Activated naive CD4-positive, alpha-beta T cell treated with Interleukin-2 at 50 U/mL for 16 hours (primary cell): Measurements from ENCODE around the gene MYOD1.

Experiments
- DNase-seq: peaks from one replicate; pipeline ENCODE4 v3.0.0-alpha.2; 2020

Gene MYOD1

GRCh38 chr11:17735818-17736578 lies 16.6 kb downstream of the MYOD1 start:
- DNase-seq = no peak

DNA sequence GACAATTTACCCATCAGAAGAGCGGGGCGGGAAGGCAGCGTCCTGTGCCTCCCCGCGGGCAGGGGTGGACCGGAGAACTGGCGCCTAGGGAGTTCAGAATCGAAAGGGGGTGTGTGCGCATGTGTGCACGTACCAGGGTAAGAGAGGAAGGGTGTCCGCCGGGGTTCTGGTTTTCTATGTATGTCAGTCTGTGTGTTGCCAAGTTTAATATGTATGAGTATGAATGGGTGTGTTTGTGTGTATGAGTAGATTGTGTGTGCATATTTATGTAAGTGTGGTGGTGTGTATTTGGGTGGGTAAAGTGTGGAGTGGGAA lies 17.2 kb downstream of the MYOD1 start:
- no peak for DNase-seq

- DNase-seq = no peak
Measured at GRCh38 chr11:17736930-17737817, 17.8 kb downstream of the MYOD1 start.

DNA sequence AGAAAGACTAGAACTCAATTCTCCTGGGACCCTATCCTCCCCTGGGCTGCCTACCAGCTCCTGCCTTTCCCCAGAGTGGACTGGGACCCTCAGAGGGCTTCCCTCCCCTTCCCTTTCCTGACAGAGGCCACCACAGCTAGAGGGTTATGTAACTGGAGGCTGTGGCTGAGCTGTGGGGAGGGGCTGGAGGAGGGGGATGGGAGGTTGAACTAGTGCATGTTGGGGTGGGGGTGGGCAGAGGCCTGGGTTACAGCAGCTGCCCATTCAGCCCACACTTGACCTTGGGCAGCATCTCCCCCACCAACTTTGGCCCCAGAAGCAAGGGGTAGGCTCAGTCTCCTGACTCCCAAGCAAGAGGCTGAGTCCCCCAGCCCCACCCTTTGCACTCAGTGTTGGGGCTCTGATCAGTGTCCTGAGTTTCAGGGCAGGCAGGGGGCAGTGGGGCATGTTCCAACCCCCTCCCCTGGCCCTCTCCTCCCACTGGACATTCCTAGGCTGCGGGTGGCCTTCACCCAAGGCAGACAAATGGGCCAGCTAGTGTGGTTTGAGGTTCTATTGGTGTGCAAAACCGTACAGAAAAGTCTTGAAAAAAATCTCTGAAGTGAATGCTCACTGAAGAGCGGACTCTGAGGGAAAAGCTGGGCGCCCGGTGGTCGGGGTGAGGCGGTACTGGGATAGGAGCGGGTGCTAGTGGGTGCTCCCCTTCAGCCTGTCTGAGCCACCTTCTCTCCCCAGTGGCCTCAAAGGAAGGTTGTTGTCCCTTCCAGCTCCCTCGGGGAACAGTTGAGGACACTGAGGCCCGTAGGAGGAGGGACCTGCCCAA lies 19.0 kb downstream of the MYOD1 start:
- DNase-seq = no peak

DNA sequence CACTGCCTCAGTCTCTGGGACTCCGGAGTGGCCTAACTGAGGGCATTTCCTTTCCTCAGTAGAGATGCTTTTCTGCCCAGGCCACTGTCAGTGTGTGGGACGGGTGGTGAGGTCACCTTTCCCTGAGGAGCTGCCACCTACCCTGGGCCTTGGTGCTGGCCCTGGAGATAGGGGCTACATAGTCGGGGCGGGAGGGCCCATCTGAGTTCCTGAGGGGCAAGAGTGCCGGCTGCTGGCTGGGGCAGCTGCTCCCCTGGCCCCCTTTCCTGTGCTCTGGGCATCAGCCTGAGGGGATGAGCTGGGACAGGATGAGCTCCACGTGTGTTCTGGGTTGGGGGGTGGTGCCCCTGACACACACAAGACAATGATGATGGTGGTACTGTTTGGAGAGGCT lies 20.6 kb downstream of the MYOD1 start:
- no peak for DNase-seq

GRCh38 chr11:17740649-17741235 lies 21.4 kb downstream of the MYOD1 start:
- DNase-seq = no peak

GRCh38 chr11:17741487-17741886 lies 22.1 kb downstream of the MYOD1 start:
- DNase-seq = no peak

- no peak for DNase-seq
Measured at GRCh38 chr11:17742019-17742418, 22.6 kb downstream of the MYOD1 start.

DNA sequence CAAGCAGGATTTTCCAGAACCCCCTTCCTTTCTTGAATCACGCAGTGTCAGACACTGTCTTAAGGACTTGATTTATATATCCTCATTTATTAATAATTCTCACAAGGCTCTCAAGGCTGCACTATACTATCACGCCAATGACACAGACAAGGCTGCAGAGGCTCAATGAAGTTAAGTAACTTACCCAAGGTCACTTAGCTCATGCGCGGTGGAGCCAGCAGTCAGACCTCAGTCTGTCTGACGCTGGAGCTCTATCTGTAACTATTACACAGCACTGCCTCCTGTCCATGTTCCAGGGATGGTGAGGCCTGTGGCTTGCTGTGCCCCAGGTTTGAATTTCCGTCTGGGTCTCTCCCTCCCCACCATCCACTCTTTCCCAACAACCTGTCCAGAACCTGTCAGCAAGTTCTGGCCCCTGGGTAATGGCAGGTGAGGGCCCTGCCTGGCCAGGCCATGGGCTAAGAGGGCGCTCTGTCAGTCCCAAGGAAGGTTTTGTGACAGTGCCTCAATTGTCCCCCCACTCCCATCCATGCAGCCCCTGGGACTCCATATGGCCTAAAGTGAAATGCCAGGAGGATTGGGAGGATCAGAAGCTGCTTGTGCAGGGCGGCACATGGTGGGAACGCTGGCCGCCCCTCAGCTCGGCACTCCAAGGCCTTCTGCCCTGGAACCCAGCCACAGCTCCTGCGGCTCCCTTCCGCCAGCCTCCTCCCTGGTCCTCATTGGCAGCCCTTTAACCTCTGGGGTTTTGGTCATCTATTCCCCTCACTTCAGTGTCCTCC lies 23.8 kb downstream of the MYOD1 start:
- no peak for DNase-seq

DNA sequence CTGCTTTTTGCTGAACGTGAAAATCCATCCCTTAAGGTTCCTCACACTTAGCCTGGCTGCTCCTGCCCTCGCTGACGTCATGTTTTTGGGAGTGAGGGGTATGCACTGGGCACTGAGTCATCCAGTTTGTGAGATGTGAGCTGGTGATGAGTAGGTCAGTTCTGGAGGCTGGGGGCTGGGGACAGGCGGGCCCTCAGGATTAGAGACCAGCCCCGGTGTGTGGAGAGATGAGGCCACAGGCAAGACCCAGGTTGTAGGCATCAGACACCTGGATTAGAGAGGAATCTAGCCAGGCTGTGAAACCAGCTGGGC lies 24.4 kb downstream of the MYOD1 start:
- DNase-seq = no peak

DNA sequence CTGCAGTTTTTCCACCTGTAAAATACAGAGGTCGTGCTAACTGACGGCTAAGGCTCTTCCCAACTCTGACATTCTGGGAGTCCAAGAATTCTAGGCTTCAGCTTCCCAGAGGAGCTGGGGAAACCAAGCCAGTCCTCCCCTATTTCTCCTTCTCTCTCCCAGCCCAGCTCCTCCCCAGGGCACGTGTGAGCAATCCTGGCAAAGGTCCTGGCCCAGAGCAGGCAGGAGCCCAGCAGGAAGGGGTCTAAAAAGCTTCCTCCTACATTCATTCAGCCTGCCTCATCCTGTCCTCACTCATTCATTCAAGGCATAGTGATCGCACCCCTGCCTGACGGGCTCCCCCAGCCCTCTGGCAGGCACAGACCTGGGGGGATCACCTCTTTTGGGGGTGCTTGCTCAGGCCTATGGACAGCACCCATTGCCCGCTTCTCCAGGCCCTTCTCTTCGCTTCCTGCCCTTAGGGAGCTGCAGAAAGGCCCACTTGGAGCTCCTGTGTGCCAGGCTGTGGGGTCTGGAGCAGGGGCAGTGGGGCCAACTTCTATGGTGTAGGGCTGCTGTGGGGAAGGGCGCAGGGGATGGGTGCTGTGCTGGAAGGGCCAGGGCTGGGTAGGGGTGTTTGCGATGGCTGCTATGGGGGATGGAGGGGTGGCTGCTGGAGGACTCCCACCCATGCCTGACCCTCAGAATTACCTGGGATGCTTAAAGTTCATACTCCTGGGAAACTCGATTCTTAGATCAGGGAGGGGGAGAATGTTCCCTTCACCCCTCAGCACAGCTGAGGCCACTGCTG lies 25.0 kb downstream of the MYOD1 start:
- DNase-seq = no peak

DNA sequence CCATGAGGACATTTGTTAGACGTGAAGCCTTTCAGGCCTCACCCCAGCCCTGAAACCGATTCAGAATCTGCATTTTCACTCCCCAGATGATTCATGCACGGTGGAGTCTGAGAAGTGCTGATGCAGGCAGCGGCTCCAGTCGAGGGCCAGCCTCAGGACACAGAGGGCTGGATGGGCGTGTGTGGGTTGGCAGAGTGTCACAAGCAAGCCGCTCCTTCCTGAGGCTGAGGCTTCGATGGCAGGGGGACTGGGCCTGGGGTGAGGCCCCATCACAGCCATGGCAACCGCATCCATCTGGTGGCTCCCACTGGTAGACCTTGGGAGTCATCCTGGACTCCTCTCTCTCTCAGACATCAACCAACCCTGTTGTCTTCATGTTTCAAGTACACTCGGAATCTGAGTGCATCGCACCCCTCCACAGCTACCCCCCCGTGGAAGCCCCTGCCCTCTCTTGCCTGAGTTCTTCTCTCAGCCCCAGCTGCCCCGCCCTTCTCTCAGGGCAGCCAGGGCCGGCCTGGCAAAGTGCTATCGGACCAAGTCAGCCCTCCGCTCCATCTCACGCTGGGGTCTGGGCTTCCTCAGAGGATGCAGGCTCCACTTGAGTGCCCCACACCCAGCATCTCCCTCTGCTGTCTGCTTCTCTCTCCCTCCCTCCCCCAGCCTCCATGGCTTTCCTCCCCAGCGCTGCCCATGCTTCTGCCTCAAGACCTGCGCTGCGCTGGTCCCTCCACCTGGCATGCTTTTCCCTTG lies 25.8 kb downstream of the MYOD1 start:
- DNase-seq = no peak

DNA sequence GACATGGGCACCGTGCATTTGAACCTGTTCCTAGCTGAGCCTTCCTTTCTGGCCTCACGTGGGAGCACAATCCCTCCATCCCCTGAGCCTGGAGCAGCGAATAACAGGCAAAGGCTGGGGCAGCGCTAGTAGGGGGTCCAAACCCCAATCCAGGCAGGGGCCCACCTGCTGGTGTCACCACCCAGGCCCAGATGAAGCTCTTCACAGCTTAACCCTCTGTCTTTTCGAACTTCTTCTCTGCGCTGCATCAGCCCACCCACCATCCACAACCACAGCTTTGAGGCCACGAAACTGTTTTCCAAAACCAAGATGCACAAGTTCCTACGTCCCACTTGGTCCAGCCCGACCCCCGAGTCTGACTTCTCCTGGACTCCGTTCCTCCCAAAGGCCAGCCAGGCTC lies 26.7 kb downstream of the MYOD1 start:
- no peak for DNase-seq

GRCh38 chr11:17747131-17747955 lies 28.0 kb downstream of the MYOD1 start:
- no peak for DNase-seq

GRCh38 chr11:17748044-17748443 lies 28.7 kb downstream of the MYOD1 start:
- no peak for DNase-seq

- no peak for DNase-seq
Measured at GRCh38 chr11:17748761-17749721, 29.7 kb downstream of the MYOD1 start.

DNA sequence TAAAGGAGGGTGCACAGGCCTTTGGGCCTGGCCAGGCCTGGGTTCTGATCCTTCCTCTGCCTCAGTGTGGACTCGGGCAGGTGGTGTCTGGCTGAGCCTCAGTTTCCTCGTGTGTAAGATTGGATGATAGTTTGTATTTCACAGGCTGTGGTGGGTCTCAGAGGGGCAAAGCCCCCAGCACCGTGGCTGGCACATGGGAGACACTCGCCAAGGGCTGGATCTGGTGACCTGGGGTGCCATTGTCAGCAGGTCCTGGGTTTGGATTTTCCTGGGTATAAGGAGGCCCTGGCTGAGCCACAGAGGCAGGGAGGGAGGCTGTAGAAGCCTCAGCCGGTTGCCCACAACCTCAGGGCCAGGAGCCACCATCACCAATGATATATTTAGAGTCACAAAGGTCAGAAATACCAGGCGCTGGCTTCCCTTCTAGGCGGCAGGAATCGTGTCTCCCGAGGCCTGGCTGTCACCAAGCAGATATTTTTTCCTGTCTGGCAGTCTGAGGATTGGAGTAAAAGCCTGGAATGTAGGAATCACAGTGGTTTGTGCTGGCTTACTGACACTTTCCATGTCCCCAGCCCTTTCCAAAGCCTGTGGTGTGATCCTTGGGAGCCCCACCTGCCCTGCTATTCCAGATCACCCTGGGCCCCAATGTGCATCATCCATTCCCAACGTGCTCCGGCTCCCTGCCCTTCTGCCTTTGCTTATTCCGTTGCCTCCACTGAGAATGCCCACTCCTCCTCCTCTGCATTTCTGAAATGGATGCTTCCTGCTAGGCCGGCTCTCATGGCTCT lies 30.8 kb downstream of the MYOD1 start:
- no peak for DNase-seq

DNA sequence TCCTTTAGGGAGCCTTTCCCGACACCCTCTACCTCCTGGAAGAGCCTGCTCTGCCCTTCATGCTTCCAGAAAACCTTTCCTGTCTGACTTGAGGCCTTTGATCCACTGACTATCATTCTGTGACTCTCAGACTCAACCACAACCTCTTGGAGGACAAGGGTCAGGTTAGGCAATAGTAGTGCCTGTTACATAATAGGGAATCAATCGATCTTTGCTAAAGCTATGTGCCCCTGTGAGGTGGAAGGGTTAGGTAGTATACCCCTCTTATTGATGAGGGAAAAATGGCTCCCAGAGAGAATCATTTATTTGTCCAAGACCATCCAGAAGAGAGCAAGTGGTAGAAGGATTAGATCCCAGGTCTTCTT lies 31.4 kb downstream of the MYOD1 start:
- no peak for DNase-seq
